NCI-H446 treated with DMSO at 0.1 percent for 48 hours (cell line): ENCODE data around the gene TGFBR1.
"Not testable (repeated sequence)": the region's sequence is repeated elsewhere in the genome, so short reads cannot be mapped to it uniquely, and the experiment has no call there.

Experiments
- DNase-seq: peaks from one replicate; lab custom pipeline; 2025; lab: John Stamatoyannopoulos, UW

Gene TGFBR1

DNA sequence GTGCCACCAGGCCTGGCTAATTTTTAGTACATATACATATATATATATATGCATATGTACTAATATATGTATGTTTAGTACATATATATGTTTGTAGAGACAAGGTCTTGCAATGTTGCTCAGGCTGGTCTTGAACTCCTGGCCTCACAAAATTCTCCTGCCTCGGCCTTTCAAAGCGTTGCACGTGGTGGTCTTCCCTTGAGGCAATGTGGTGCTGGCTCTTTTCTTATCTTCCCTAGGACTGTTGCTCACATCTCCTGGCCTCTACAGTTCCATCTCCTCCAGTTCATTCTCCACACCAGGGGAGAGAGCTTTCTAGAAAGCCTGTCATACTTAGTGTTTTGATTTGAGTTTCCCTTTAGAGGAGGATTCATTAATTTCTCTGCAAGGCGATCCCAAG, 28.9 kb upstream of the TGFBR1 start:
- DNase-seq = no peak

DNA sequence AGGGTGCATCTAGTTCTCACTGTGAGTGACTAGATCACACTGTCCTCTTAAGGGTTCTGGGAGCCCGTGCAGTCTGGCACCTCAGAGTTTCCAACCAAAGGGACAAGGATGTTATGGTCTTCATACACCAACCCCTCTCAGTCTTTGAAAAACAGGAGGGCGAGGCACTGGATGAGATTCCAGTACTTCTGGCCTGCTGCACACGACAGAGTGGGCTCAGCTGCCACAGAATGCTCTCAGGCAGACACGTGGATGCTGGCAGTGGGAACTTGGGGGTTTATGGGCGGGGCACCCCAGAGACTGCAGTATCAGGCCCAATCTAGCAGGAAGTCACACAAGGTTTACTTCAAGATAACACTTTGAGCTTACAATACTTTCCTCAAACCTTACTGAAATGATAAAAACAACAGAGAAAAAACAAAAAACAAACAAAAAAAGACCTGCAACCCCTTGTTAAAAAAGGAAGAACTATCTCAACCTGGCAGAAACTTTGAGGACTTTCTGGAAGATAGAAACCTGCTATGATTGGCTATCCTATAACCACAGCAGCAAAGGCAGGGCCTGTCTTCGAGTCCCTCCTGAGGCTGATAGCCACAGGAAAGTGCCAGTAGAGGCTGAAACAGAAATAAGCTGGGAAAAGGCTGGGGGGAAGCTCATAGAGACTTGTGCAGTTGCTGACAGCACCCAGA, 28.3 kb upstream of the TGFBR1 start:
- DNase-seq = no peak

GRCh38 chr9:99078717-99079116, 26.2 kb upstream of the TGFBR1 start:
- DNase-seq = no peak

DNA sequence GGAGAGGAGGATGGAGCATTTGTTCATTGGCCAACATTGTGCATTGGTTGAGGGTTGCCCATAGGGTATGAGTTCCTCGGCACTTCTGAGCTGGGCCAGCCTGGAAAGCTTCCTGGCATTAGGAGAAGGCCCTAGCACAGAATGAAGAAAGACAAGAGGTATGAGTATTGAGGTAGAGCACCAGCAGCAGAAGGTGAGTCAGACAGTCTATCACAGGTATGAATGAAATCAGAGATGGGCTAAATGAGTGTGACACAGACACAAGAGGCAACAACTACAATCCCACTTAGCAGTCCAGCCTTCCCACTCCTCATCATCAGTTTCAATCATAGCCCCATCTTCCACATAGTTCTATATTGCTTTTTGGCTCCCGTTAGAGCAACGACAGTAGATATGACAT, 25.4 kb upstream of the TGFBR1 start:
- no peak for DNase-seq

GRCh38 chr9:99083051-99083450, 21.9 kb upstream of the TGFBR1 start:
- no peak for DNase-seq

- DNase-seq = peak; percentile 37
Measured at GRCh38 chr9:99085949-99086948, 18.7 kb upstream of the TGFBR1 start.

DNA sequence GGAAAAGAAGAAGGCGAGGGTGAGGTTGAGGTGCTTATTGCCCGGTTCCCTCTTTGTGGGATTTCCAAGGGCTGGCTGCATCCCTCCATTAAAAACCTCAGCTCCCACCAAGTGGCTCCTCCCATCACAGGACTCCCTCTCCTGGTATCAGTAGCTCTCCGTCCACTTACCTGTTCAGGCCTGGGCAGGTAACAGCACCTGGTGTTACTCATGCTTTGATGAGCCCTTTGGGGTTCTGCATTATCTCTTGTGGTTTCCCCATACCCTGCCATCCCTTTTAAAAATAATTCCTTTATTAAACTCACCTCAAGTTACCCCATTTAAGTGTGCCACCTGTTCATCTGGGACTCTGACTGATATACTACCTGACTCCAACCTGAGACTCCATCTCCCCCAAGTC, 17.5 kb upstream of the TGFBR1 start:
- DNase-seq = no peak

DNA sequence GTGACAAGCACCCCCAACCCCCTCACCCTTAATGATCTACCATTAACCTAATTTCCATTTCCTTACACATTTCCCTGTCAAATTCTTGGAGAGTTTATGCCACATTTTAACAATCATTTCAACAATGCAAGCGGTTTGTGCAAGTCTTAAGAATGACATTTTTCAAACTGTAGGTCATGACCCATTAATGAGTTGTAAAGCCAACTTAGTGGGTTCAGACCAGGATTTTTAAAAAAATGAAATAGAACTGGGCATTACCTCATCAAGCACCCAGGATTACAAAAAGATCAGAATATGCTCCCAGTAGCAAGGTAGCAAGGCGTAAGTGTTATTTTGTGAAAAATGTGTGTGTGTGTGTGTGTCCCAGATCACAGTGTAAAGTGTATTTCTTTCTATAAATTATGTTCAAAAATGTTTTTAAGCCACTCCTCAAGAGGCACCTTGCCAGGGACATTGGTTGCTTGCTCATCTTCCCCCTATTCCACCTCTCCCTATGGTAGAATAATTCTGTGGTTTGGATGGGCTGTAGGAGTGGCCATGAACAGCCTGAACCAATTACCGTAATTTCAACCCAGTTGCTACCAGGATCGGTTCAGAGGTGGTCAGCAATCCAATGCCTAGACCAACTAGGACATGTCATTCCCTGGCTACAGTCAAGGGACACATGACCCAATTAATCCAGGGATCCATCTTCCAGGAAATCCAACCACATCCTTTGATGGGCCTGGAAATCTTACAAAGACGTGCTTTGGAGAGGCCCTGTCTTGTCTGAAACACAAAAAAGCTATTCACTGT, 14.4 kb upstream of the TGFBR1 start:
- DNase-seq = no peak

DNA sequence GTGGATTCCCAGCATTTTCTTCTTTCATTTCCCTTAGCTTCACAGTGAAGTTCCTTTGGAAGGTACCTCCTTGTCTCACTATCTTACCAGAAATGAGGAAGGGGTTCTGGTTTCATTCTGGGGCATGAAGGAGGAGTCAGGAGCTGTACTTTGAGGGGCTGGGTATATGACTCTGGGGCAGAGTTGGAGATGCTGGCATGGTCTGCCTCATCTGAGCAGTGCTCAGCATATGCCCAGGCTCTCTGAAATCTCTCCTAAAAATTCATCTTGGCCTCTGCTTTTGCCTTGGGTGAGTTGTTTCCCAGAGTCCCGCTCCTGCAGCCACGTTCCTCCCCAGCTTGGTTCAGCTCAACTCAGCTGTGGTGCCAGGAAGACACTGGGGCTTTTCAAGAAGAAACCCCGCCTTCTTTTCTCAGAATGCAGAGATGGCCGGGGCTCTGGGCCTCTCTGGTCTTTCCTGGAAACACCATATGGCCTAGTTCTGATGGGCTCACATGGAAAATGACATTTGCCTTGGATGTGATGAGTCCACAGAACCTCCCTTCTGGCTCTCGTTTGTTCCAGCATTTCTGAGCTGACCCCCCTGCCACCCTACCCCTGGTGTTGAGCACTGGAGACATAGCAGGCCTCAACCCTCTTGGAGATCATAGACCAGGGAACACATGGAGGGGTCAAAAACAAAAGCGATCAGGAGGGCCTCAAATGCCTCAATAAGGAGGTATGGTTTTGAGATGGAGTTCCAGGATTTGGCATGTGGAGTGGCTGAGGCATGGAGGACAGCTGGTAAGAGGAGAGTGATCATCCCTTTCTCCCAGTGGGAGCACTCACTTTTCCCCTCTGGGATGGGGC, 12.0 kb upstream of the TGFBR1 start:
- no peak for DNase-seq

GRCh38 chr9:99093492-99093791, 11.5 kb upstream of the TGFBR1 start:
- DNase-seq = no peak

DNA sequence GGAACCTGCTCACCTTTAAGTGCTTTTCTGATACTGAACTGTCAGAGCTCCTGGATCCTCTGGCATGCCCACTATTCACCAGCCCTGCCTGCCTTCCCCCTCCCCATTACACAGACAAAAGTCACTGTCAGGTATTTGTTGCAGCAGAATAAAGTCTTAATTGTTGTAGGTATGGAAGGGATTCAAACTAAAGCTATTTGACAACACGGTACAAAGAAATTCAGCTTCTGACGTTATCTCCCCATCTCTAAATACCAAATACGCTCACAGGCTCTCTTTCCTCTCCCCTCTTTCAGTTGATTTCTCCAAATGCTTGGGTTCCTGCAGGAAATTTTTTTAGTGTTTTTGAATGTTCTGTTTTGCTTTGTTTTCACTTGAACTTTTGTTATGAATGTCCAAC, 9.3 kb upstream of the TGFBR1 start:
- no peak for DNase-seq

DNA sequence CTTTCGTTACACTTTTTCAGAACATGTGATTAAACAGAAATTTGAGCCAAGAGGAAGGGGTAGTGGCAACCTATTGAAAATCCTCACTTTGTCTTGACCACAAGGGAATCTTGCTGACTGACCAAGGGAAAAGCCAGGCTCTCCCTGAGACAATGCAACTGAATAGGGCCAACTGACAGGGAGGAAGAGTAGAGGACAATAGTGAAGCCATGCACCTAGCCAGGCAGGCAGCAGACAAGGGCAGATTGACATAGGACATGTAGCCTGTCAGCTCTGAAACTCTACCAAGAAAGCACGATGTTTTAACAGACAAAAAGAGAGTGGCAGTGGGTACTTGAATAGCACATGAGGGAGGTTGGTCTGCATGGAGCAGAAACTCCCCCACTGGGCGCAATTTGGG, 8.5 kb upstream of the TGFBR1 start:
- DNase-seq = no peak

- DNase-seq = not testable (repeated sequence)
Measured at GRCh38 chr9:99099806-99100585, 4.9 kb upstream of the TGFBR1 start.

DNA sequence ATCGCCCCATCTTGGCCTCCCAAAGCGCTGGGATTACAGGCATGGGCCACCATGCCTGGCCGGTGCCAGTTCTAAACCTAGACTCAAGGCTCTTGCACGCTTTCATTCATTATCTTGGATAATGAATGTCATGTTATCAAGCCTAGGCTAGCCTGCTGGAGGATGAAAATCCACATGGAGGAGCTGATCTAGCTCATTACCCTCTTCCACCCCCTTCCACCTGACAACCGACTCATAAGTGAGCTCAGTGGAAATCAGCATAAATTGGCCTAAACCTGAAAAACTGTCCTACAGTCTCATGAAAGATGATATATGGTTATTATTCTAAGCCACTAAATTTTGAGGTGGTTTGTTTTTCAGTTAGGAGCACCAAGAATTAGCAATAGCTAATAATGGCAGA, 3.6 kb upstream of the TGFBR1 start:
- DNase-seq = no peak

DNA sequence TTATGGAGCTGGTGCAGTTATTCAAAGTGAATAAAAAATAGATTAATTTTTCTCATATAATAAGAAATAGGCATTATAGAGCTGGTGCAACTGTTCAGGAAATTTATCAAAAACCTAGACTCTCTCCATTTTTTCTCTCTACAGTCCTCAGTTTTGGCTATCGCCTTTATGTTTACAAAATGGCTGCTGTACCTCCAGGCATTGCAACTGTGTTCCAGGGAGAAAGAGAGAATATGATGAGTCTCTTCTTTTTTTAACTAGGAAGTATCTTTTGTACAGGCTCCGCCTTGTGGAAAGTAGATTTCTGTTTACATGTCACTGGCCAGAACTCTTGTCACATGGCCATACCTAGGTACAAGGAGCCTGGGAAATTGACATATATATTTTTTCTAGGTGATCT, 3.1 kb upstream of the TGFBR1 start:
- DNase-seq = no peak

GRCh38 chr9:99103054-99103895, 1.6 kb upstream of the TGFBR1 start:
- no peak for DNase-seq

DNA sequence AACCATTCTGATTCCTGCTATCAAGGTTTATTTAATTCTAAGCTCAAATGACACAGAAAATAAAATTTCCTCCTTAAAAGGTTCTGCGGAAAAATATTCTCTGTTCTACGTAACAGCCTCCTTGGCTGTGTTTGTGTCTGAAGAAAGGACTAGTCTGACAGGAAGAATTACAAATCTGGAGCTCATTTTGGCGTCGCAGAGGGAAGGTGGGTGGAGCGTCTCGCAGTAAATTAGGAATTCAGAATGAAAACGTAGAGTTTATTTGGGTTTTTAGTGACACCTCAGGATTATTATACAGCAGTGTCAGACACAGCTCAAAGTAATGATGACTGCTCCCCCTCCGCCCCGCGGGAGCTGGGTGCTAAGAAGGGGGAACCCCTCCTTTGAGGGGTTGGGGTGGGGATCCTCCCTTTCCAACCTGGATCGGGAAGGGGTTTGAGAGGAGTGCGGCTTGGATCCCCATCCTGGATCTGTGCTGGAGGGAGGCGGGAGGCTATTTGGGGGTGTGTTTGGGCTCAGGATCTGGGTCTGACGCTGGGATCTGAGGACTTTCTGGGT, 933 bp upstream of the TGFBR1 start:
- no peak for DNase-seq

- no peak for DNase-seq
Measured at GRCh38 chr9:99105152-99106043, 485 bp downstream of the TGFBR1 start.

- DNase-seq = no peak
Measured at GRCh38 chr9:99106044-99106375, 1.1 kb downstream of the TGFBR1 start.
